Keratinocyte (primary cell): Measurements from ENCODE around the gene HDHD5.

Experiments
- EZH2 ChIP-seq: IDR thresholded peaks from one replicate; pipeline ENCODE4 v1.6.1; 2012; ENCODE audit warnings: inconsistent platforms, mild to moderate bottlenecking, low read length, moderate library complexity
- TF ChIP-seq, protein P1 (sequence below), 3 experiments: IDR thresholded peaks in 1 of 3; conservative IDR thresholded peaks in 1 of 3; optimal IDR thresholded peaks in 1 of 3; 2 replicates in 2 of 3; 3 replicates in 1 of 3; pipeline versions ENCODE3 to v1.5.1; 2011; ENCODE audit warnings: low read length in 3 of 3, mild to moderate bottlenecking in 3 of 3, moderate library complexity in 2 of 3, control low read depth in 1 of 3, inconsistent platforms in 1 of 3; ENCODE audit not compliant: insufficient read depth in 2 of 3; ENCODE audit errors: extremely low read depth in 1 of 3

DNA sequence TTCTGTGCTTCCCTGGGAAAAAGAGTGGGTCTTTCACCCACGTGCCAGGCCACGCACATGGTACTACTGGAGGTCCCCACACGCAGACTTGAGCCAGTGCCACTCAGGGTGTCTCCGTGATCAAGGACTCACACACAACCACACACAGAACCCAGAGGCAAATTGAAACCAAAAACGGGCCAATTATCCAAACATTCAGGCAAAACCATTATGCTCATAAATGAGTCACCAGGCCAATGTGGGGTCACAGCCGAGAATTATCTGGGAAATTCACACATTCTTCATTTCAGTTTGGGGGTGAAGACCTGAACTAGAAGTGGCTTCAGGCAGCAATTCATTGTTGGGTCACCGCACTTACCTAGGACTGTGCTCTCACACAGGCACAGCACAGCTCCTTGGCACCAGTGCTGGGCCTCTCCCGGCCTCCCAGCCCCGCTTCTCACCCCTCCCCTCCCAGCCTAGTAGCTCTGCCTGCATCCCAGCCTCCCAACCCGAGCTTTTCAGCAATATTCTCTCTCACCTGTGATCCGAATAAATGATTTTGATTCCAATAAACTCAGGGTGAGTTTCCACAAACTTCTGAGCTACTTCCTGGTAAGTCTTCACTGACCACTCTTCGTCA, 32.2 kb upstream of the HDHD5 start:
- TF ChIP-seq, protein P1, sequence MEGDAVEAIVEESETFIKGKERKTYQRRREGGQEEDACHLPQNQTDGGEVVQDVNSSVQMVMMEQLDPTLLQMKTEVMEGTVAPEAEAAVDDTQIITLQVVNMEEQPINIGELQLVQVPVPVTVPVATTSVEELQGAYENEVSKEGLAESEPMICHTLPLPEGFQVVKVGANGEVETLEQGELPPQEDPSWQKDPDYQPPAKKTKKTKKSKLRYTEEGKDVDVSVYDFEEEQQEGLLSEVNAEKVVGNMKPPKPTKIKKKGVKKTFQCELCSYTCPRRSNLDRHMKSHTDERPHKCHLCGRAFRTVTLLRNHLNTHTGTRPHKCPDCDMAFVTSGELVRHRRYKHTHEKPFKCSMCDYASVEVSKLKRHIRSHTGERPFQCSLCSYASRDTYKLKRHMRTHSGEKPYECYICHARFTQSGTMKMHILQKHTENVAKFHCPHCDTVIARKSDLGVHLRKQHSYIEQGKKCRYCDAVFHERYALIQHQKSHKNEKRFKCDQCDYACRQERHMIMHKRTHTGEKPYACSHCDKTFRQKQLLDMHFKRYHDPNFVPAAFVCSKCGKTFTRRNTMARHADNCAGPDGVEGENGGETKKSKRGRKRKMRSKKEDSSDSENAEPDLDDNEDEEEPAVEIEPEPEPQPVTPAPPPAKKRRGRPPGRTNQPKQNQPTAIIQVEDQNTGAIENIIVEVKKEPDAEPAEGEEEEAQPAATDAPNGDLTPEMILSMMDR (optimal IDR thresholded peaks at IDR 0.05 in 1 of 3, IDR thresholded peaks at IDR 0.05 in 1 of 3, conservative IDR thresholded peaks at IDR 0.05 in 1 of 3; ENCODE audit: extremely low read depth in 1 of 3, insufficient read depth in 2 of 3, low read length in 3 of 3): no peak
- no peak for TF ChIP-seq EZH2
